Stromal cell of bone marrow (primary cell): ENCODE results near the gene SRGAP2B.
"Not testable (repeated sequence)": the region's sequence is repeated elsewhere in the genome, so short reads cannot be mapped to it uniquely, and the experiment has no call there.

Experiments used
- DNase-seq: peaks from one replicate; pipeline ENCODE4 v3.0.0-alpha.2; 2012; ENCODE audit warnings: low read depth

Gene SRGAP2B

DNA sequence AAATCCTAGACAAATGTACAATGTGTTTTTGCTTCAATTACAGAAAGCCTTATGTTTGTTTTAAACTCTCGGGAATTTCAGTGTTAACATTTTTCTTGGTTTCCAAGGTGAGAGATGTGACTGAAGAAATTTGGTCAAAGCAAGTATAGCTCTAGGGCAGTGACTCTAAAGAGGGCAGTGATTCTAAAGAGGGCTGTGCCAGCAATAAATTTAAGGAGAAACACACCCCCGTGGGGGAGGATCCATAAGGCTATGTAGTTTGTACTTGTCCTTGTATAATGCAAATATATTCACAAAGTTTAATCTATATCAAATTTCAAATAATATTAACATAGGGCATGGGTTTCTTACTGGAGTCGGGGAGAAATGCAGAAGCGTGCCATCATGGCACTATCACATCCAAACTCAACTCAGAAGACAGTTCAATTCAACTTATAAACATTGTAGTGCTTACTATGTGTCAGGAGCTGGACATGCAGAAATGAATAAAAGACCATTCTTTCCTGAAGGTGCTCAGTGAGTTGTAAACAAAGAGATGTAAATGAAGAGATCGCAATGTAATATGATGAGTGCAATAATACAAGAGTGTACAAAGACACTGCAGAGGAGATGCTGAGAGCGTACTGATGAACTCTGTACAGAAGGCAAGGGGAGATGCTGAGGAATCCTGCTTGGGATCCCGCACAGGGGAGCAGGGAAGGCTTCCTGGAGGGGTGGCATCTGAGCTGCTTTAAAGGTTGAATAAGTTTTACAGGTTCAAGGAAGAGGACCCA is 12.5 kb downstream of the SRGAP2B start:
- not testable (repeated sequence) for DNase-seq

DNA sequence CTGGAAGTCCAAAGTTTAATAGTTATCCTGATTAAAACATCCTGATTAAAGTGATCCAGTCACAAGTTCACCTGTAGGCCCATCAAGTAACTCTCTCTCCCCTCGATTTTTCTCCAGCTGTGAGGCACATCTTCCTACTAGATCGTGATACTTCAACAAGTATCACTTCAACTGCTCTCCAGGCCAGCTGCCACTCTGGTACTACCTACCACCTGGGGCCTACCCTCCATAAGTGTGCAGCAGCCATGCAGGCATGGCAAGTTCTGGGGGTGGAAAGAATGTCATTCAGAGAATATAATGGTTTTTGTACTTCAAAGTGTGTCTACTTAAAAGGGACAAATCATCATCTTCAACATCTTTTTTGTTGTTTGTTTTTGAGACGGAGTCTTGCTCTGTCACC is 14.9 kb downstream of the SRGAP2B start:
- not testable (repeated sequence) for DNase-seq

DNA sequence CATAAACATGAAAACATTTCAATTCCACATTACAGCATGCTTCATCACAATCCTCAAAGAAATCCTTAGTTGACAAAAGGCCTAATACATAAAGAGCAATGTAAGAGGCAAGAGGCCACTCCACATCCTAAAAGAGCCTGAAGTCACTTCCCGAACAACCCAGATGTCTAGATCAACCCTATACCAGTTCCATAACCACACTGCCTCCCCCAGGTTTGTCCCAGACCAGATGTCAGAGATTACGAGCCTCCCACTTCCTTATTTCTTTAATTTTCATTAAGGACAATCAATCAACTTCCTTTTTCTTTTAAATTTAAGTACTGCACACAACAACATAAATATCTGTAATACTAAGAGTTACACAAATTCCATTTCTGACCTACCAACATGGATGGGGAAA is 15.4 kb downstream of the SRGAP2B start:
- not testable (repeated sequence) for DNase-seq

DNA sequence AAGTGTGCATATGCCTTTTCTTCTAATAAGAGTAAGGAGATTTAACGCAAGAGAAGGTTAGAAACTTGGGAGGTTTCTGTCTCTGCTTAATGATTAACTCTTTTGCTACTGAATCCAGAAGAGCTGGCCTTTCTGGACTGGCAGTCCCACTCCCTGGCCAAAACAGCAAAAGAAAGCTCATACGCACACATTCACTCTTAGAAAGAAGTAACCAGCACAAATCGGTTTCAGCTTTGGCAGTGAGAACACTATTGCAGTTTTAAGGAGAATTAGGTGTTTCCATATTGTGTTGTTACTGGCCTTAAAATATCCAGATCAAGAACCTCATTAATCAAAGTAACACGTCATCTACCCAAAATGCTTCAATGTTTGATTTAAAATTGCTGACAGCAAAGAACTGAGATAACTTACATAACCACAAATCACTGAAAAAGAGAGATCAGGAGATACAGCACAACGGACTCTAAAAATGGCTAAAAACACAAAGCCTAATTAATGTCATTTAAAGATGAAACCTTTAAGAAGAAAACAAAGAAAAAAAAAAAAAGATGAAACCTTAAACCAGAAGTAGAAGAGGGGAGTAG is 16.2 kb downstream of the SRGAP2B start:
- DNase-seq, result not testable (repeated sequence)

DNA sequence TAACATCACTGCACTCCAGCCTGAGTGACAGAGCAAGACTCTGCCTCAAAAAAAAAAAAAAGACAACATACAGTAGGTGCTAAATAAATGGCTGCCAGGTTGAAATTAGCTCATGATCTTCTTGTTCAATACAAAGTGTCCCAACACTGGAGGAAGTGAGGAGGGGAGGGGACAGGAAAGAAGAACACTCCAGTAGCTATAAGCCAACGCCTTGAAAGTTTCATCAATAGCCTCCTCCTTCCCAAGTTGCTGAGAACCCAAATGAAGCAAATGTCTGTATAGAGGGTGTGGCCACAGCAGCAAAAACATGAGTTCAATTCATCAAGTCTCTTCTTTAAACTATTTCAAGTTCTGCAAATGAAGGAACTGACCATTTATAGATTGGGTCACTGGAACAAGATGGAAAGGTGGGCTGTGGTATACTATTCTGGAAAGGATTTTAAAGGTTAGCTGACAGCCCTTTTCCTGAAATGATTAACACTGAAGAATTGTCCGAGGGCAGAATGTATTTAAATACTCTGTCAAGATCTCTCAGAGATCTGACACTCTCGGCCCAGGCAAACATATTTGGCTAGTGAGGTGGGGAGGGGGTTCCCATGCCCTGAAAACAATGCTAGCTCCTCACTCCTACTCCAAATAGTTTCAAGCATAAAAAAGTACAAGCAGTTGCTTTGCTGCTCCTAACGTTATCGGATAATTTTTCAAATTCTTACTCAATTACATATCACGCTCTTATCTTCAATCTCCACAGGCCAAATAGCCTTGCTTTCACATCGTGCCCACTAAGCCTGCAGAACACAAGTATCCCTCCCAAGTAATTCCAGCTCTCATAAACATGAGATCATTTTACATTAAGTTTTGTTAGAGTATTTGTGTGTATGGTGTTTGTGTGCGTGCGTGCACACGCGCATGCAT is 17.0 kb downstream of the SRGAP2B start:
- DNase-seq, result not testable (repeated sequence)

DNA sequence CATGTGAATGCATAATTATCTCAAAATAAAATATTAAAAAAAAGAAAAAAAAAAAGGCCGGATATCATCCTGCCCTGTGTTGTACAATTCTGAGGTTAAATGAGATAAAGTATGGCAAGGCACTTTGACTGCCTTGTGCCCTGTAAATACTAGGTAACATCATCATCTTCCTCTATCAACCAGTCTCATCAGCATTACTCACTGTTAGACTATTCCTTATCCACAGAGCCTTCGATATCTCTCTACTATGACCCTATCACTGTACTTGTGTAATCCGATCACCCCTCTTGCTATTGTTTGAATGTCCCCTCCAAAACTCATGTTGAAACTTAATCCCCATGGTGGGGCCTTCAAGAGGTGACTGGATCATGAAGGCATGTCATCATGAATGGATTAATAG is 18.3 kb downstream of the SRGAP2B start:
- DNase-seq, result not testable (repeated sequence)

DNA sequence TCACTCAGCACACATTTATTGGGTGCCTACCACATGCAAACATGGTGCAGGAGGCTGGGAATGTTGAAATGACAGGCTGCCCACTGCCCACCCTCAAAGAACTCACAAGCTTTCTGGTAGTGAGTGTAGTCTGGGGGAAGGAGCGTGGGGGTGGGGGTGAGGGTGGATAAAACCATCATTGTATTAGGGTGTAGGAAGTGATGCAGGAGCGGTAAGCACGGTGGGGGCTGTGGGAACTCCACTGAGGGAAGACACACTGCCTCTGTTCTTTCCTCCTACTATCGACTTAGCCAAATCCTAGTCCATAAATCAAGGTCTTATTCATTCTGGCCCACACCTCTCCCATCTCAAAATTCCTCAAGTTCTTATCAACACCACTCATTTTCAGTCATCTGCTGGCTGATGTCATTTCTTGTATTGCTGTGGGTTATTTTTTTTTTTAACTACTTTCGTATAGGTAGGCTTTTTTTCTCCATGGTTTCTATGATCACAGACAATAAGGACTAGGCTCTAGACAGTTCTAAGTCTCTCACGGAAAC is 21.0 kb downstream of the SRGAP2B start:
- DNase-seq, result not testable (repeated sequence)

DNA sequence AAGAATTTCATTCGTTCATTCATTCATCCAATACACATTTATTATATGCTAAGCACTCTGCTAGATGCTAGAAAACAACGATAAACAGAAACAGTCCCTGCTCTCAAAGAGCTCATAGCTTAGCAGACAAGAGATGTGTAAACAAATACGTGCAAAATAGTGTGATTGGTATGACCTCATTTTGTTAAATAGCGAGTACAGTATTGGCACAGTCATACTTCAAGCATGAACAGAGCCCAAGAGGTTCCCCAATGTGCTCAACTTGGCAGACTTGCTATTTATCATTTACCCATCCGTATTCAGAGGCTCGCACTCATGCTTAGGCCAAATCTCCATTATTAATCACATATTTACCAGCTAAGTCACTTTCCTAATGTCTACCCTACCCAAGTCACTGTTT is 23.6 kb downstream of the SRGAP2B start:
- not testable (repeated sequence) for DNase-seq

DNA sequence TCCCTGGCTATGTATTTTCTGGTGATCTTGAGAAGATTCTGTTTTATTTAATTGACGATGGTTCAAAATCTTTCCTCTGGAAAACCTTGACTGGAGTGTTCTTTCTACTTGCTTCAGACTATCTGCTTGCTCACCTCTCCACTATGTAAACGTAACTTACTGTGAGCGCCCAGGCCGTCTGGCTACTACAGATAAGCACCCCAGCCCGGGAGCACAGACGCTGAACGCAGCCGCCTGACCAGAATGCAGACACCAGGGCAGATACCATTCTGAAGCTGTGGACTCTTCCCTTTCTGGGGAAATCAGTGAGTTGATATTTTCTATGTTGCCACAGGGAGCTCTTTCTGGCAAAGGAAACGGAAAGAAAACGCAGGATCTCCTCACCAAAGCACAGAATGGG is 28.6 kb downstream of the SRGAP2B start:
- not testable (repeated sequence) for DNase-seq

DNA sequence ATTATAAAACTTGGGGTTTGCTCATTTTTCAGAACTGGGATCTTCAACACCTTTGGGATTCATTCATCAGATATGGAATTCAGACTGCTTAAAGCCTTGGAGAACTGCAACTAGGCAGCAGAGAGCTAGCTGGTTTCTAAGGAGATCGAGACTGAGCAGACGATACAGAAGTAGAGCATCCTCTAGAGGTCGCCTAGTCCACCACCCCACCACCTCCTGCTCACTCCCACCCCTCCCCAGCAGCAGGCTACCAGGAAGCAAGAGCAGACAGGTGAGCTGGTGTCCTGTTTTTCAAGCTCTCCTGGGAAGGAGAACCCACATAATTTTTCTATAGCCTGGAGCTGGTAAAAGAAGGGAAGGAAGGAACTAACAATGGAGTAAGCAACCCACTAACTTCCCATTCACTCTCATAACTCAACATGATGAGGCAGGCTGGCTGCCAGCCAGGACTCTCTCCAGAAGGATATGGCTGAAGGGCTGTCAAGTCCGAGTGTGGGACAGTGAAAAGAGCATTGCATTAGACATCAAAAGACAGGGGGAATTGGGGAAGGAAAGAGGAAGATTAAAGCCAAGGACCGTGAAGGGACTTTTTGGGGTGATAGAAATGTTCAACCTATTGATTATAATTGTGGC is 29.8 kb downstream of the SRGAP2B start:
- DNase-seq, result not testable (repeated sequence)

DNA sequence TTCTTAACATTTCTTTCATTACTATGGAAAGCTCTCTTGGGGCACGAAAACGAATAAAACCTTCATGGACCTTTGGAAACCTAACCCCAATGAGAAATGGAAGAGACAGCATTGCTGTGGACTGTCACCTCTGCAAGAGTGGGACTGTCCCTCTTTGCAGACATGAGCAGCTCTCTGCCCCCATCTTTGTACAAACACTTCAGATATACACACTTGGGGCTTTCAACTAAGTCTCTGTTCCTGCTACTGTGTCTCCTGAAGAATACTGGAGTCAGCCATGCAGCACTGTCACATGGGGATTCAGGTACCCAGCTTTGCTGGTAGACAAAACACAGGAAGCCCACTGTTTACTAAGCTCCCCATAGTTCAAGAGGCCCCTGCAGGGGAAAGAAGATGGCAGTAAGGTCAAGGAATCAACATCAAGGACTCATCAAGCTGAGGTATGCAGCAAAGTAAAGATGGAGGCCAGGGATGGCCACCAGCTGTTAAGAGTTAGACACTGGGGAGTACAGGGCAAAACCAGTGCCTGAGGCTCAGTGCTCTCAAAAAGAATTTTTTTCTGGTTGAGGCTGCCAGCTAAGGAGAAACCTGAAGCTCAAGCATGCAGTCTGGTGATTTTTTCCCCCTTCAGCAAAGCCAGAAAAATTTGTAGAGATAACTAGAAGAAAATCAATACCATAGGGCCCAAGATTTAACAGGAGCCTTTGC is 31.0 kb downstream of the SRGAP2B start:
- DNase-seq, result not testable (repeated sequence)

DNA sequence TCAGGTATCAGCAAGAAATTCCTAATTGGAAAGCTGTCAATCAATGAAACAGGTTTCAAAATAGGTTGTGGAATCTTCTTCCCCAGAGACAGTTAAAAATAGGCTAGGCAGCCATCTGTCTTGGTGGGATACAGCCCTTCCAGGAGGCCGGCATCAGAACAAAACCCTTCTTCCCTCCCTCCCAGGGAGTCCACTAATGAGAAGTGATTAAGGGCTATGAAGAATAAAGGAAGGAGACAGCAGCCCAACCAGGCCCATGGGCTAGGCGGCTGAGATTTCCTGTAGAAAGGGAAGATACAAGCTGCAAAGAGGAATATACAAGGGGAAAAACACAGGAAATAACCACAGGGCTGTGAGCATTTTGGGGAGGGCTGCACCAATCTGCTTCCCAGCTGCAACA is 31.8 kb downstream of the SRGAP2B start:
- DNase-seq, result not testable (repeated sequence)

DNA sequence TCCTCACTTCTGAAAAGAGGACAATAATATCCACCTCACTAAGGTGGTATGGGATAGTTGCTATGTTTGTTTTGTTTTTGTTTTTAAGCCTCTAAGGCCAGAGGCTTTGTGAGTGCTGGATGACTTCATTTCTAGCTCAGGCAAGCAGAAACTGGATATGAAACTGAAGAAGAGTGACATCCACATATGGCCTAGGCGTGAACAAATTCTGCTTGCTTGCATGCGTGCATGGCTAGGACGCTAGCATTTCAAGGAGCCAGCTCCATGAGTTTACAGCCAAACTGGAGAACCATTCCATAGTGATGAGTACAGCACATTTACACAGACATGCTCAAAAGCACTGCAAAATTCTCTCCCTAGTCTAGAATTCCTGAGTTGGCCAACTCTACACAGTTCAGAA is 36.9 kb downstream of the SRGAP2B start:
- not testable (repeated sequence) for DNase-seq

DNA sequence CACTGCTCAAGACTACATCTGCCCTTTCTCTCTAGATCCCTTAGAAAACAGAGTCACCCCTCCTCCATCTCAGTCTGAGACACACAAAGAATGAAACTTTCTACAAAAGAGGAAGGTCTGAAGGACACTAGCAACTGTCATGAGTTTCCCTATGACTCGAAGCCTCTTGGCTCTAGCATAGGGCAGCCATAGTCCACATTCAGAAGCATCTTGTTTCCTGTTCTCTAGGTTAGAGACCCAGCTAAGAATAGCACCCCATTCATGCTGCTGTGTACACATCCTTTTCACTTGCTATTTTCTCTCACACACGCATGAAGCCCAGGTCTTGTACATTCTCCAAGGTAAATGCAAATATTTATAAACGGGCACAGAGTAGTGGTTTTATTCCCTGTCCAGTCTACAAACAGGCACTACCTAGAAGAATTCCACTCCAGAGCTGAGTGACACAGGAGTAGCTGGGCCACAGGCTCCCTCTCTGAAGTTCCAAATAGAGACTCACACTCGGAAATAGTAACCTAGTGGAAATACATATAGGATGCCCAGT is 39.8 kb downstream of the SRGAP2B start:
- not testable (repeated sequence) for DNase-seq

DNA sequence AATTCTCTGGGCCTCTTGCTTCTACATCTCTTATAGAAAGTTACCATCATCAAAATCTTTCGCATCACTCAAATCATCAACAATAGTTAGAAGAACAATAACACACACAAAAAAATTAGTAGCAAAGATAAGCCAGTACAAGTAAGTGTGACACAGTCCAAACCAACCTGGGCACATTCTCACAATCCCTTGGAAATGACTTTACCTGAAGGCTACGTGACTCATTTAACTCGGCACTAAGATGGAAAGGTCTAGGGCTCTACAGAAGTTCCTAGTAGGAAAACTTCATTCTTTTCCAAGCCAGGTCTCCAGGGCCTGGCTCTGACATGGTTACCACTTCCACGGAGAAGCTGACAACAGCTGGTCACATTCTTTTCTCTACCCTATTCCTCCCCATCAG is 41.7 kb downstream of the SRGAP2B start:
- not testable (repeated sequence) for DNase-seq

DNA sequence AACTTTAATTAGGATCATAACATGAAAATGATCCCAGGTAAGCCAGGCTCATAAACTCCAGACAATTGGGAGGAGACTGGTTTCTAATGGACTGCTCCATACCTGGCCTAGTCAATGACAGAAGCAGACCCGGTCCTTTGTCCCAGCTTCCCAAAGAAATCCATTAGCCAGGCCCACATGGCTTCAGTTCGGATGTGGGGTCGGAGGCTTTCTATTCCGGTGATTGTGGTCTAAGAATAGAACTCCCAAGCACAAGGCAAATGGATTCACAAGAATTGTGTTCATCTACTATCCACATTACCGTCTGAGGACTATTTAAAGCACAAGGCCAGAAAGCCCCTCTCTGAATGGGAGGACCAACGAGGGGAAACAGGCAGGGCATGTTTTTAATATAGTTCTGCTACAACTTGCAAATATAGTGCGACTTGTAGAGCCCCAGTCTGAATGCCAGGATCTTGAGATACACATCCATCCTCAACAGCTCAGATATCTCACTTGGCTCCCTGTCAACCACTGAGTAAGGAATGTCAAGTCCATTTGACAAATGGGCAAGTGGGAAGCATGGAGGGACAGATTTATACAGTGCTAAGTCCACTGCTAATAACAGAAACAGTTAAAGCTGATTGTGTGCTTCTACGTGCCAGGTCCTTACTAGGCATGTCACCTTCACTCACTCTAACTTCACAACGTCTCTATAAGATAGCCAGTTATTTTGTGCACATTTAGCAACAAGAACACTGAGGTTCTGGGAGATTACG is 42.9 kb downstream of the SRGAP2B start:
- DNase-seq, result not testable (repeated sequence)

DNA sequence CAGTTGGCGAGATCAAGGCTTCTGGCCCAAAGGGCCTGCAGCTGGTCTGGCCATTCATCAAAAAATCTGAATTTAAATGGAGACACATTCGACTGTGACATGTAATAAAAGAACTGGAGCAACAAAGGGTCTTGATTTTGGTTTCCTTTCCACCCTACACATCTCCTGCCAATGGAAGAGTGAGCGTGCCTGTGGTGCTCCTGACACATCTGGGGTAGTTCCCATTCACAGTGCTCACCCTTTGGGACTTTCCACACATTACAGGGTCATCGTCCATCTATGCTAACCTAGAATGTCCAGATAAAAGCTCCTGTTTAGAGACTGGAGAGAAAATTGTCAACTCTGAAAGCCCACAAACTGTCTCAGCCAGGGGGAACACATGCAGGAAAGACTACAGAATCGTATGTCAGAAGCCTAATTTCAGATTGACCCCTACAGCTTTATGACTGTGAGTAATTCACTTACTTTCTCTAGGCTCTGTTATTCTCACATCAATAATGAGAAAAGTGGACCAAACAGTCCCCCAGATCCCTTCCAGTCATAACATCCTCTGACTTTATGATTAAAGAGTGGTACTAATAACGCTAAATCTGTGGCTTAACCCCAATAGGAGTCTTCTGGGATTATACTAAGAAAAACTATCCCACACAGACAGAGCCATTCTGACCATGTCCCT is 46.8 kb downstream of the SRGAP2B start:
- DNase-seq, result not testable (repeated sequence)

DNA sequence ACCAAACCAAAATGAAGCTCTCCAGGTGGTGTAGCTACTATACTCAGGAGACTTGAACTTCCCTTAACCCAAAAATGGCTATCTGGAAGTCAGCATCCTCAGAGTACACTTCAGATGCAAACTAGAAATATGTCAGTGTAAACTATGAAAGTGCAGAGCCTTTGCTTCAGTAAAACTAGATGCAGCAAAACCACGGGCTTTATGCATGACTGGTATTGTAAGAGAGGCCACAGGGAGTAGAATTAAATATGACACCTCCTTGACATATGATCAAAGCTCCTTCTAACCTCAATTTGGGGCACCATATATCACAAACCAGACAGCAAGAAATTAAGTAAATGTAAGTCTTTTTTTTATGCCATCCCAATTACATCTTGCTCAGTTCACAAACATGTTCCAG is 47.6 kb downstream of the SRGAP2B start:
- not testable (repeated sequence) for DNase-seq

DNA sequence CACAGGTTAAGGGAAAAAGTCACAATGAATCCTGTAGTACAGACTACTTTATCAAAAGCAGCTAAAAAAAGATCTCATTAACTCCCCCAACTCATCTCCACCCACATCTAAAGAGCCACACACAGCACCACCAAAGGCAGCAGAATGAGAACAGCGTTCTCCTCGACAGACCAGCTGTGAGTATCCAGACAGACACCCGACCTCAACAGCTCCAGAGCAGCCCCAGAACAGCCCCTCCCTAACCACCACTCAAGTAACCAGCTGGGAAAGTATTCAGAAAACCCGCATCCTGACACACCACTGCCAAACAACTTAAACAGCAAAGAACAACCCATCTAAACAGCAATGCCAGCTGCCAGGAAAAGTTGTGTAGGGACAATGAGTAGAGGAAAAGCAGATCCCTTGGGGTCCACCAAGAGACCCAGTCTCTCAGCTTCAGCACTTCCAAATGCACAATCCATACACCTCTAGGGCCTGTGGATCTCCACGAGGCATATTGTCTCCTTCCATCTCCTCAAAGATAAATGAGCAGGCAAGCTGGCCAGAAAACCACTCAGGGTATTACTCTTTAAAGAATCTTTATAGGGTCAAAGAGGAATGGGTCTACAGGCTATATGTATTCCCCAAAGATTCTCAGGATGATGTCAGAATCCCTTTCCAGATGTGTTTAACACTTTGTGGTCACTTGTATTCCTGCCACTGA is 49.4 kb downstream of the SRGAP2B start:
- not testable (repeated sequence) for DNase-seq
